ENCODE measurements around the gene MSRB3. TPM values are rescaled to one million over a fixed set of nuclear protein-coding genes. Genes with fewer than 3 reads are reported as not detected.
"Not testable (repeated sequence)": the region's sequence is repeated elsewhere in the genome, so short reads cannot be mapped to it uniquely, and the experiment has no call there.

Gene MSRB3
- total RNA-seq, 1 donor from 2014 or later, result 3.7 TPM

DNA sequence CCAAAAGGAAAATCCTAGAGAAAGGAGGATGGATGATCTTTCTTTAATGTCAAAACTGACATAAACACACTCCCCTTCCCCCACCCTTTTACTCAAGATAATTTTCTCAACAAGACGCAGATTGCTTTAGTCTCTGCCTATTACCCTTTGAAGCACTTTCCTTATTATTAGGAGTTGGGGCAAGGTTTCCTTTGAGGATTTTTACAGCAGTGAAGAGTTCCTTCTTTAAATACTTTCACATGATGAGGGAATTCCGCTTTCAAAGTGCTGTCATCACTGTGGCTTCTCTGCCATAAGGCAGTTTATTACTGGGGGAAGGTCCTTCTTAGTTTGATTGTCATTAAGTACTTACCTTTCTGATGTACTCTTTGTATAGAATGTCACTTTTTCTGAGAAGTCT lies 172.1 kb downstream of the MSRB3 start:
- Histone ChIP-seq H3K79me2 (ENCODE audit: low read depth) (no peaks in the 10 kb centered on the region), H3K27ac (no peak overlapping the region), H3K27me3 (no peaks in the 10 kb centered on the region), H3F3A (ENCODE audit: low read depth) (no peaks in the 10 kb centered on the region), H3K4me3 (no peak overlapping the region), H2AFZ (replicated peaks) (no peak overlapping the region), H4K20me1 (ENCODE audit: low read depth) (no peaks in the 10 kb centered on the region), H3K4me2 (no peak overlapping the region), H3K9ac (no peak overlapping the region), H3K36me3 (no peaks in the 10 kb centered on the region), H3K4me1 (no peaks in the 10 kb centered on the region), H3K9me3 (ENCODE audit: low read depth) (no peaks in the 10 kb centered on the region)
- H3K27ac Mint-ChIP-seq, result no peak overlapping the region
- no peak overlapping the region for H3K4me3 Mint-ChIP-seq
- no peaks in the 10 kb centered on the region for H3K27me3 Mint-ChIP-seq (ENCODE audit: insufficient read depth, low read depth)
- no peak for DNase-seq (ENCODE audit: low spot score)
- no peak for TF ChIP-seq CTCF (IDR thresholded peaks at IDR 0.05)
- no peak for TF ChIP-seq EZH2 (IDR thresholded peaks at IDR 0.05)
- no peak for TF ChIP-seq EZH2phosphoT487 (IDR thresholded peaks at IDR 0.05)
- H3K9me3 Mint-ChIP-seq, result no peaks in the 10 kb centered on the region
- H3K36me3 Mint-ChIP-seq, result no peaks in the 10 kb centered on the region
- peaks cover 7% of the 10 kb centered on the region for H3K4me1 Mint-ChIP-seq

GRCh38 chr12:65454115-65454787 lies 175.8 kb downstream of the MSRB3 start:
- Histone ChIP-seq H3K9ac (no peak overlapping the region), H3F3A (ENCODE audit: low read depth) (no peaks in the 10 kb centered on the region), H3K9me3 (ENCODE audit: low read depth) (no peaks in the 10 kb centered on the region), H3K4me3 (no peak overlapping the region), H3K27ac (no peak overlapping the region), H3K79me2 (ENCODE audit: low read depth) (no peaks in the 10 kb centered on the region), H3K27me3 (no peaks in the 10 kb centered on the region), H4K20me1 (ENCODE audit: low read depth) (no peaks in the 10 kb centered on the region), H3K4me2 (no peak overlapping the region), H3K4me1 (no peaks in the 10 kb centered on the region), H3K36me3 (no peaks in the 10 kb centered on the region), H2AFZ (replicated peaks) (no peak overlapping the region)
- Mint-ChIP-seq H3K27me3 (ENCODE audit: insufficient read depth, low read depth) (no peaks in the 10 kb centered on the region), H3K4me3 (no peak overlapping the region), H3K9me3 (no peaks in the 10 kb centered on the region), H3K36me3 (no peaks in the 10 kb centered on the region), H3K4me1 (peaks cover 7% of the 10 kb centered on the region), H3K27ac (no peak overlapping the region)
- TF ChIP-seq EZH2phosphoT487 (IDR thresholded peaks at IDR 0.05) (no peak), CTCF (IDR thresholded peaks at IDR 0.05) (no peak), EZH2 (IDR thresholded peaks at IDR 0.05) (no peak)
- no peak for DNase-seq (ENCODE audit: low spot score)

DNA sequence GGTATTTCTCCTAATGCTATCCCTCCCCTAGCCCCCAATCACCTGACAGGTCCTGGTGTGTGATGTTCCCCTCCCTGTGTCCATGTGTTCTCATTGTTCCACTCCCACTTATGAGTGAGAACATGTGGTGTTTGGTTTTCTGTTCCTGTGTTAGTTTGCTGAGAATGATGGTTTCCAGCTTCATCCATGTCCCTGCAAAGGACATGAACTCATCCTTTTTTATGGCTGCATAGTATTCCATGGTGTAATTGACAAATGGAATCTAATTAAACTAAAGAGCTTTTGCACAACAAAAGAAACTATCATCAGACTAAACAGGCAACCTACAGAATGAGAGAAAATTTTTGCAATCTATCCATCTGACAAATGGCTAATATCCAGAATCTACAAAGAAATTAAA lies 178.9 kb downstream of the MSRB3 start:
- not testable (repeated sequence) for H3F3A ChIP-seq (ENCODE audit: low read depth); DNase-seq (ENCODE audit: low spot score); H3K4me3 Mint-ChIP-seq; H3K27me3 Mint-ChIP-seq (ENCODE audit: insufficient read depth, low read depth); H2AFZ ChIP-seq (replicated peaks); H3K4me3 ChIP-seq; H3K9me3 ChIP-seq (ENCODE audit: low read depth); H3K27me3 ChIP-seq; H3K27ac ChIP-seq; H3K36me3 ChIP-seq; H3K36me3 Mint-ChIP-seq; H3K27ac Mint-ChIP-seq; H3K9me3 Mint-ChIP-seq; H3K4me1 ChIP-seq; H3K4me1 Mint-ChIP-seq; H4K20me1 ChIP-seq (ENCODE audit: low read depth); H3K9ac ChIP-seq; H3K4me2 ChIP-seq; H3K79me2 ChIP-seq (ENCODE audit: low read depth)

DNA sequence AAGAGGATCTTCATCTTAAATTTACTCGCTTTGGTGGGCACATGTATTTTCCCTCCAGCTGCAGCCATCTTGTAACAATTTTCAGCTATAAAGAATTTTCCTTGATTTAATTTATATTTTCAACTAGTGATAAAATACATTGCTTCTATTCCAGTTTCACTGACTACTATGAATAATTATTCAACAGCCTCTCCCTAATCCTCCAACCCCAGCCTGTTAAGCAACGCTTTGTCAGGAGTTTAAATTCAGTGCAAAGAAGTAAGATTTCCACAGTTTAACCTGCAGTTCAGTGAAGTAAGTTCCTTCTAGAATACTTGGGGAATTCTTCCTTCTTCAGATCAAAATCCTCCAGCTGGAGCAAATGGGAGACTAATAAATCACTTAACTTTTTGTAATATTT lies 180.2 kb downstream of the MSRB3 start:
- Histone ChIP-seq H4K20me1 (ENCODE audit: low read depth) (no peaks in the 10 kb centered on the region), H3K4me1 (peaks cover 7% of the 10 kb centered on the region), H3K27ac (no peak overlapping the region), H3K4me3 (no peak overlapping the region), H3F3A (ENCODE audit: low read depth) (no peaks in the 10 kb centered on the region), H3K9me3 (ENCODE audit: low read depth) (no peaks in the 10 kb centered on the region), H3K36me3 (no peaks in the 10 kb centered on the region), H3K79me2 (ENCODE audit: low read depth) (no peaks in the 10 kb centered on the region), H2AFZ (replicated peaks) (no peak overlapping the region), H3K9ac (no peak overlapping the region), H3K27me3 (no peaks in the 10 kb centered on the region), H3K4me2 (no peak overlapping the region)
- peaks cover 5% of the 10 kb centered on the region for H3K36me3 Mint-ChIP-seq
- peaks cover 4% of the 10 kb centered on the region for H3K4me1 Mint-ChIP-seq
- H3K27me3 Mint-ChIP-seq (ENCODE audit: insufficient read depth, low read depth), result no peaks in the 10 kb centered on the region
- DNase-seq (ENCODE audit: low spot score), result no peak
- H3K9me3 Mint-ChIP-seq, result no peaks in the 10 kb centered on the region
- TF ChIP-seq CTCF (IDR thresholded peaks at IDR 0.05) (no peak), EZH2 (IDR thresholded peaks at IDR 0.05) (no peak), EZH2phosphoT487 (IDR thresholded peaks at IDR 0.05) (no peak)
- H3K4me3 Mint-ChIP-seq, result no peak overlapping the region
- H3K27ac Mint-ChIP-seq, result no peak overlapping the region
